Cerebellar nuclear complex (tissue), 1 donor: Measurements from ENCODE around the gene GIPC1.
"Not testable (repeated sequence)": the region's sequence is repeated elsewhere in the genome, so short reads cannot be mapped to it uniquely, and the experiment has no call there.

Source experiments
- DNase-seq, 2 experiments: peaks; one replicate each; lab custom pipeline; 2025; lab: John Stamatoyannopoulos, UW

Gene GIPC1

DNA sequence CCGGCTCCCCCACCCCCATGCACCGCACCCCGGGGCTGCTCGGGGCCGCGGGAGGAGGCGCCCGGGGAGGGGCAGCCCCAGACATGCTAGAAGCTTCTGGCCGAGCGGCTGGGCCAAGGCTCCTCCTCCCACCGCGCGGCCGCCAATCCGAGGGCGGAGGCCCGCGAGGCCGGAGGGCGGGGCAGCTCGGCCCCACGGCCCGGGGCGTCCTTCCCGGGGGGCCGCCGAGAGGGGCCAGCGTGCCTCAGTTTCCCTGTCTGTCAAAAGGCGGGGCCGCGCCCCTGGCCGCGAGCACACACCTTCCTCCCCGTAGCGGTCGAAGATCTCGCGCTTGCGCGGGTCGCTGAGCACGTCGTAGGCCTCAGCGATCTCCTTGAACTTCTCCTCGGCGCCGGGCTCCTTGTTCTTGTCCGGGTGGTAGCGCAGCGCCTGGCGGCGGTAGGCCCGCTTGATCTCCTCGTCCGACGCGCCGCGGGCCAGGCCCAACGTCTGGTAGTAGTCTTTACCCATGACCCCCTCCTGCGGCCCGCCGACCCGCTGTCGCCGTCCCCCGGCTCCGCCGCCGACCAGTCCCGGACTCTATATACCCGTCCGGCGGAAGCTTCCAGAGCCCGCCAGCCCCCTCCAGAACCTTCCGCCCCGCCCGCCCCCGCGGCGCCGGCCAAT, 22.0 kb upstream of the GIPC1 start, which contains the start of gene DNAJB1:
DNAJB1 (minus strand) TSS at position 558 of the 666 bp plus-strand sequence; CDS start at position 510, 48 bp downstream.
- DNase-seq, result peak in 1 of 2 experiments; percentile 21

DNA sequence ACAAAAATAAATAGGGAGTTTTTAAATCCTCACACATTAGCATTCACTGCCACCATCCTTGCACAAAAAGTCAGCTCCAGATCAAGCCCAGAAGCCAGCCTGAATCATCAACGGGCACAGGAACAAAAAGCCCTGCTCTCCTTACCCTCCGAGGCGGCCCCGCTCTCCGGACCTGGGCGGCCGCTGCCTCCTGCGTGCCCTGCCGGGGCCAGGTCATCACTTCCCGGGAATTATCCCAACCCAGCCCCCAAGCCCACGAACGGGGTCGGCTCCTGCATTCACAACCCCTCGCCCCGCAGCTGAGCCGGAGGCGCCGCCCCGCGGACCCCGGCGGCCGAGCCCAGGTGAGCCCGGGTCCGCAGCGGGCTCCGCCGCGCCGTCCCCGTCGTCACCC, 21.5 kb upstream of the GIPC1 start:
- DNase-seq, result no peak

DNA sequence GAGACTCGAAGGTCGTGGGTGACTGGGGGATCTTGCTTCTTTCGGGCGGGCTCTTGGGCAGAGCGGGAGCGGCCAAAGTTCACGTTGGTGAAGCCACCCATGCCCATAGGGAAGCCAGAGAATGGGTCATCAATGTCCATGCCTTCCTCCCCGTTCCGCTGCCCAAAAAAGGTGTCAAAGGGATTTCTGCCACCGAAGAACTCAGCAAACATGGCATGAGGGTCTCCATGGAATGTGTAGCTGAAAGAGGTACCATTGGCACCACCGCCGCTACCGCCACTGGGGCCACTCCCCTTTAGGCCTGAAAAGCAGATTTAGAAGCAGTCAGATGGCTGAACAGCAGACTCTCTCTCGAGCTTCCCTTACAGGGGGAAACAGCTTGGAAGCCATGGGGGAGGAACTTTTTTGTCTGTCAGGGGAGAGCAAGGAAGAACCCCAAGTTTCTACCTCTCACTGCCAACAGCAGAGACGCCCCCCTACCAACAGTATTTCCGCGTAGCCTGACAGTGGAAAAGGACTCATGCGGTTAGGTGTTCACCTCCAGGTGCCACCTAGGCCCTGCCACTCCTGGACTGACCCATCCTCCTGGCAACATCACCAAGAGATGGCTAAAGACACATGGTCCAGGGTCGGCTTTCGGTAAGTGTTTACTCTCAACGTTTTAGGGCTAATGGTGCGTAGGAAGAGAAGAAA, 21.0 kb upstream of the GIPC1 start:
- DNase-seq, result no peak

DNA sequence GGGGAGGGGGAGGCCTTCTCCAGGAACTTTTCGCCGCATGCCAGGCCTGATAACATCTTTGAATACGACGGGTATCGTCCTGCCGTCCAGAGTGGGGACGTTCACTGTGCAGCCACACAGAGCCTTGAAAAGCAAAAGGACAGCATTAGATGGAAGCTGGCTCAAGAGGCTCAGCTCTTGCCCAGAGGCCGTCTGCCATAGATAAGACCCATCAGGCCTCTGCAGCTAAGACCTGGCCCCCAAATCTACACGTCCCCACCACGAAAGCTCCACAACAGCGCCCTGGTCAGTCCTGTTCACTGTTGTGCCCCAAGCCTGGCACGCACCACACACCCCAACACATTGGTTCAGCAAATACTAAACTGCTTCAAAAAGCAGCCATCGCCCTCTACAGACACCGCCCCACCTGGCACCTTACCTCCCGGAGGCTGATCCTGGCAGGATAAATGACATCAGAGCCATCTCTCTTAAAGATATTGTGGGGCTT, 20.2 kb upstream of the GIPC1 start:
- DNase-seq, result no peak

DNA sequence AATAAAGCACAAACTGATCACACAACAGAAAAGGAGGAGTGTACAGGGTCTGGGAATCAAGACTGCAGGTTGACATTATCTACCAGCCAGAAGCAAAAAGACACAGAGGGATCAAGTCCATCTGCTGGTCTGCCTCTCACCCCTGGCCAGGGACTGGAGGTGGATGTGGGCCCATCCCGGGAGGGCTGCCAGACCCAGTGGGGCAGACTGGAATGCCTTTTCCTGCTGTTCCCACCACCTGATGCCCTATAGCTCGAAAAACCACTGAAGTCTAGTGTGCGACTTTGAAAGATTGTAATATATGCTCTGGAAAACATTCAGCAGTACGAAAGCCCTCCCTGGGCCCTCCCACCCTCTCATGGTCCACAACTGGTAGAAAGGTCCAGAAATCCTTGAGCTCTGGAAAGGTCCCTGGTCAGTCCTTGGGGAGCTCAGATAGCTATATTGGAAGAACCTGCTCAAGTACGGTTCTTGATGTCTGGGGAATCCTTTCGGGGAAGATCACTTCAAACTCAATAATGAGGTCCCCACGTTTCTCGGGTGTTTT, 19.6 kb upstream of the GIPC1 start:
- peak in 1 of 2 experiments; percentile 3 for DNase-seq

DNA sequence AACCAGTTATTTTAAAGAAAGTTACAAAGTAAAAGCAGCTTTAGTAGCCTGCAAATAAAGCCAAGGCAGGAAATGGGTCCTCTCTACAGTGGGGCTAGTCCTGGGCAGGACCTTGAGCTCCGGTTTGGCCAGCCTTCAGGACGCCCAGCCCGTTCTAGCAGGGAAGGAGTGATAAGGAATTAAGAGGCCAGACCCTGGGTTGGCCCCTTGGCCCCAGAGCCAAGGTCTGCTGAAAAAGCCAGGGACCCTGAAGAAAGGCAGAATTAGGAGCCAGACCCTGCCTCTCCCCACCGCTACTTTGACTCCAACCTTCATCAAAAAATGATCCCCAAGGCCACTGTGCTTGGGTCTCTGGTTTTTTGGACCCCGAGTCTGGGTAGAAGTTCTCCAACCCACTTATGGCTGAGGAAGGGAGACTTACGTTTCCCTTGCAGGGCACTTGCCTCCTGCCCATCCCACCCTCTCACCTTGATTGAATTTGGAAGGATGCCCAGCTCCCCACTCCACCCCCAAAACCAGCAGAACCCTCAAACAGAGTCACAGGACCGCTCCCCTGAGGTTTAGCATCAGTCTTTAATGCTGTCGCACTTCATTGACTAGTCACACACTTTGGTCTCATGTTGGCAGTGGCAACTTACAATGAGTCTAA, 18.4 kb upstream of the GIPC1 start:
- no peak for DNase-seq

DNA sequence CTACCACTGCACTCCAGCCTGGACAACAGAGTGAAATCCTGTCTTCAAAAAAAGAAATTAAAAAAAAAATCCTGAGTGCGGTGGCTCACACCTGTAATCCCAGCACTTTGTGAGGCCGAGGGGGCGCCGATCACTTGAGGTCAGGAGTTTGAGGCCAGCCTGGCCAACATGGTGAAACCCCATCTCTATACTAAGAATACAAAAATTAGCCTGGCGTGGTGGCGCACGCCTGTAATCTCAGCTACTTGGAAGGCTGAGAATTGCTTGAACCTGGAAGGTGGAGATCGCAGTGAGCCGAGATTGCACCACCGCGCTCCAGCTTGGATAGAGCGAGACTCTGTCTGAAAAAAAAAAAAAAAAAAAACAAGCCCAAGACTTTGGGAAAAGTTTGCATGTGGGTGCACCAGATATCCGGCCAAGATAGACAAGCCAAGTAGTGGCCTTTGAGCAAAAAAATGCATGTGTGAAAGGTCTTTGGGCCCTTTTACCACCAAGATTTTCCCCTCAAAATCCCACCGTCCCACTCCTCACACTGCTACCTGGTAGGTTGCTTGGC, 16.6 kb upstream of the GIPC1 start:
- no peak for DNase-seq

DNA sequence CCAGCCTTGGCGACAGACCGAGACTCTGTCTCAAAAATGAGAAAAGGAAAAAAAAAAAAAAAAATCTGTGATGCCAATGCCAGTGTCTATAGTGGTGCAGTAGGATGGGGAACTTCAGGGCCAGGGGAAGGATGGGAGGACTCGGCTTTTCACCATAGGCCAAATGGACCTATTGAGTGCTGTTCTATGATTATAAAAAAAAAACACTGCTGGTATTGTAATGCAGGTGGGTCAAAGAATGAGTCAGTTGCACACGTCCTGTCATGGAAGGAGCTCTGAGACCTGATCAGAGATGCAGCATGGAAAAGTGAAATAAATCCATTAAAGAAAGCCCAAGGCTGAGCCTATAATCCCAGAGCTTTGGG, 15.3 kb upstream of the GIPC1 start:
- no peak for DNase-seq

DNA sequence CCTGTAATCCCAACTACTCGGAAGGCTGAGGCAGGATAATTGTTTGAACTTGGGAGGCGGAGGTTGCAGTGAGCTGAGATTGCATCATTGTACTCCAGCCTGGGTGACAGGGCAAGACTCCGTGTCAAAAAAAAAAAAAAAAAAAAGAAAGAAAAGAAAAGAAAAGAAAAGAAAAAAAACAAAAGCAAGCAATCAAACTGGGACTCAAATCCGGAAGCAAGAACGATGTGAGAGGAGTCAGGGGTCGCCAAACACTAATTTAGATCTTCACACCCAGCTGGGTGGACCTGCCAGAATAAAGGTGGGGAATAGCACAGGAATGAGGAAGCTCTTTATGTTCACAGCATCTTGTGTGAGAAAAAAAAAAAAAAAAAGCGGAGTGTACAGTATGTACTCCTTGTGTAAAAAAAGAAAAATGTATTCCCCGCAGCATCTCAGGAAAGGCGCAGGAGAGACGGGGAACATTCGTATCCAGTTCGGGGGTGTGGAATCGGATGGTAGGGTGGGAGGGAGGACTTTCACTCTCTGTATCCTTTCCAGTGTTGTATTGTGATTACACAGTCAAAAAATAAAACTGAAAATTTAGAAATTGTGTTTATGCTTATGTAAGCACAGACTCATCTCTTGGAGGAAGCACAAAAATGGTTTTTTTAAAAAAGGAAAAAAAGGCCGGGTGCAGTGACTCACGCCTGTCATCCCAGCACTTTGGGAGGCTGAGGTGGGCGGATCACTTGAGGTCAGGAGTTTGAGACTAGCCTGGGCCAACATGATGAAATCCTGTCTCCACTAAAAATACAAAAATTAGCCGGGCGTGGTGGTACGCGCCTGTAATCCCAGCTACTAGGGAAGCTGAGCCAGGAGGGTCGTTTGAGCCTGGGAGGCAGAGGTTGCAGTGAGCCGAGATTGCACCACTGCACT, 14.6 kb upstream of the GIPC1 start:
- DNase-seq, result no peak

DNA sequence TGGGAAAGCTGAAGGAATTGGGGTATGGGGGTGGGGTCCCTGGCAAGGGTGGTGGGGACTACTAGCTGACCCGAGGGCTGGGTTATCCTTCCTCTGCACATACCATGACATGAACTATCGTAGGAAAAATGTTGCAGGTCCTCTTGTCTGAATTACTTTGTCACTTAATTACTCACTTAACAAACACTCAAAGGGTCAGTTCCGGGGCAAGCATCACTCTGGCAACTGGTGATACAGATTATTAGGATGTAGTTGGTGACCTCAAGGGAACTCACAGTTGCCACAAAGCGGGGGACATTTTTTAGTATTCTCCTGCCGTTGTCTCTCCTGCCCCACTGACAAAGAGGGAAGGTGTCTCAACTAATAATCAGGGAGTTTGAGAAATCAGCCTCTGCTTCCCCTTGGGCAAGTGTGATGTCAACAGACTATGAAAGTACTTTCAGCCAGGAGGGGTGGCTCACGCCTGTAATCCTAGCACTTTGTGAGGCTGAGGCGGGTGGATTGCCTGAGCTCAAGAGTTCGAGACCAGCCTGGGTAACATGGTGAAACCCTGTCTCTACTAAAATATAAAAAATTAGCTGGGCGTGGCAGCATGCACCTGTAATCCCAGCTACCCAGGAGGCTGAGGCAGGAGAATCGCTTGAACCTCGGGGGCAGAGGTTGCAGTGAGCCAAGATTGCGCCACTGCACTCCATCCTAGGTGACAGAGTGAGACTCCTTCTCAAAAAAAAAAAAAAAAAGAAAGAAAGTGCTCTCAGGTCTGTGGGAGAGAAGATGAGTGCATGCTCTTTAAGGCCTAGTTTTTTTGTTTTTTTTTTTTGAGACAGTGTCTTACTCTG, 12.0 kb upstream of the GIPC1 start:
- DNase-seq, result no peak

DNA sequence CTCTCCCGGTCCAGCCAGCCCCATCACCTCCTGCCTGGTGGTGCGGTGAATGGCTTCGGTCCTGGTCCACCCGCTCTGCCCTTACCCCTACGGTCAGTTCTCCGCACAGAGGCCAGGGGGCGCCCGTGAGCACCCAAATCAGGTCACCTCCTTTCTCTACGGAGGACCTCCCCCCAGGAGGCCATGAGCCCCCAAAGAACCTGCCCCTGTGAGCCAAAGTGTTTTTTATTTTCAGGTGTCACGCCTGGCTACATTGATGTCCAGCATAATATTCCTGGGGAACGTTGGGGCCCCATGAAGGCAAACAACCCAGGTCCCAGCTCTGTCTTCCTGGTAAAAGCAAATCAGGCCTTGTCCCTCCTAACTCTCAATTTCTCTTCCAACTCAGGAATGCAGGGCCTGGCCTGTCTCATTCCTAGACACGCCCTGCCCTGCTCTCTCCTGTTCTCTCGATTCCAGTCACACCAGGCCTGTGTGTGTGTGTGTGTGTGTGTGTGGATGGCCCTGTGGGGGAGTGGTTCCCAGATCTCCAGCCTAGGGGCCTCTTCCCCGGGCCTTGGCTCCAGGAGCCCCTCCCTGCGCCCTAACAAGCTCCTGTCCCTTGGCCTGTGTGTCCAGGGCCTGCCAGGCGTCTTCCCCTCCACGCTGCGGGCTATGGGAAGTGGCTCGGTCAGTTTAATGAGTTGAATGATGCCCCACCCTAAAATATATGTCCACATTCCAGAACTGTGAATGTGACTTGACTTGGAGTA, 9.7 kb upstream of the GIPC1 start:
- no peak for DNase-seq

DNA sequence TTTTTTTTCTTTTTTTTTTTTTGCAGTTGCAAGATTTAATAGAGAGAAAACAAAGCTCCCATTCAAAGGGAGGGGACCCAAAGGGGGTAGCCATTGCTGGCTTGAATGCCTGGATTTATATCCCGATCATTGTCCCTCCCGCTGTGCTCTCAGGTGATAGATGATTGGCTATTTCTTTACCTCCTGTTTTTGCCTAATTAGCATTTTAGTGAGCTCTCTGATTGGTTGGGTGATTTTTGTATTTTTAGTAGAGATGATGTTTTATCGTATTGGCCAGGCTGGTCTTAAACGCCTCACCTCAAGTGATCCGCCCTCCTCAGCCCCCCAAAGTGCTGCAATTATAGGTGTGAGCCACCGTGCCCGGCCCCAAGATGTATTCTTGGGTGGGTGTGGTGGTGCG, 8.6 kb upstream of the GIPC1 start:
- DNase-seq, result not testable (repeated sequence)

DNA sequence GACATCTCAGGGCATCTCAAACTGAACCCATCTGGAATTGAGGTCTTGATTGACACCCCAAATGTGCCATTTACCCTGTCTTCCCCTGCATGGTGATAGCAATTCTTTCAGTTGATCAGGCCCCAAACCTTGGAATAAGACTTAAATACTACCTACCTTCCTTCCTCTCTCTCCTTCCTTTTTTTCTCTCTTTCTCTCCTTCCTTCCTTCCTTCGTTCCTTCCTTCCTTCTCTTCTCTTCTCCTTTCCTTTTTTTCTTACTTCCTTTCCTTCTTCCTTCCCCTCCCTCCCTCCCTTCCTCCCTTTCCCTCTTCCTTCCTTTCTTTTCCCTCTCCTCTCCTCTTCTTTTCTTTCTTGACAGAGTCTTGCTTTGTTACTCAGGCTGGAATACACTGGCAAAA, 7.4 kb upstream of the GIPC1 start:
- no peak for DNase-seq

DNA sequence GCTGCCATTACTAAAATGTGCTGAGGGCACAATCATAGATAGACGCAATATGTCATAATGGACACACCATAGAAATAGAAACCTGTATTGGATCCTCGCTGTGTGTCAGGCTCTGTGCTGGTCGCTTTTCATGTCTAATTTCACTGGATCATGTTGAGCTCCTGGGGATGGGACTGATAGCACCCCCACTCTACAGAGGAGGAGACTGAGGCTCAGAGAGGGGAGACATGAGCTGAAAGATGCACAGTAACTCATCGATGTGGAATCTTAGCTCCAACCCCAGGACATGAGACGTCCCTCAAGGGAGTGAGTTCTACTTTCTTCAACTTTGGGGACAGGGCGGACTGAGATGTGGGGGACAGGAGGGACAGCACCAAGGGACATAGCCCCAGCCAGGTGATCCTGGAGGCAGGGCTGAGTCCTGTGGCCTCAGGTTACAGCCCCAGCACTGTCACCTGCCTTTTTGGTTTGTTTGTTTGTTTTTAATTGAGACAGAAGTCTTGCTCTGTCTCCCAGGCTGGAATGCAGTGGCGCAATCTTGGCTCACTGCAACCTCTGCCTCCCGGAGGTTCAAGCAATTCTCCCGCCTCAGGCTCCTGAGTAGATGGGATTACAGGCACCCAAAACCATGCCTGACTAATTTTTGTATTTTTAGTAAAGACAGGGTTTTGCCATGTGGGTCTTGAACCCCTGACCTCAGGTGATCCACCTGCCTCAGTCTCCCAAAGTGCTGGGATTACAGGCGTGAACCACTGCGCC, 6.6 kb upstream of the GIPC1 start:
- no peak for DNase-seq

DNA sequence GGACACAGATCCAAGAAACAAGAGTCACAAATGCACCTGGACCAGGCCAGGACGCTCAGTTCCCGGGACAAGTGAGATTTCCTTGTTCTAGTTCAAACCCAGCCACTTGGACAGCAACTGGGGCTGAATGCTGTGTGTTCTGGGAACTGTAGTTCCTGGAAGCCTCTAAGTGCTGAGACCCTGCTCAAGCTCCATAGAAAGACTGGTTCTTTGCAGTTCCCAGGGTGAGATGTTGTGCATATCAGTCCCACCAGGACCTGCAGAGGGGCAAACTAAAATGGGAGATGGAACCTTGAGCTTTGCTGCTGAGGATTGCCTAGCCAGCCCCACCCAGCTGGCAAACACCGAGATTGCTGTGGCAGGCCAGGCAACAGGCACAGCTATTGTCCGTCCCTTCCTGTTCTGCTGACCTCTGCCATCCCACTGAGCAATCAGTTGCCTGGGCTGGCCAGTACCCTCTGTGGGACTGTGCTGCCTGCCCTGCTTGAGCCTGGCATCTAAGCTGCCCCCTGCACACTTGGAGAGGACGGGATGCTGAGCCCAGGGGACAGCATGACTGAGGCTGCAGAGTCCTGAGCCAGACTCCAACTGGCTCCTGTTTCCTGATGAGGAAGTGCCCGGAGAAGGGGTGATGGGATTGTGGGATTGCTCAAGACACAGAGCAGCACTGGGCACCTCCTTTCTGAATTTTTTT, 1.4 kb upstream of the GIPC1 start:
- DNase-seq, result no peak

DNA sequence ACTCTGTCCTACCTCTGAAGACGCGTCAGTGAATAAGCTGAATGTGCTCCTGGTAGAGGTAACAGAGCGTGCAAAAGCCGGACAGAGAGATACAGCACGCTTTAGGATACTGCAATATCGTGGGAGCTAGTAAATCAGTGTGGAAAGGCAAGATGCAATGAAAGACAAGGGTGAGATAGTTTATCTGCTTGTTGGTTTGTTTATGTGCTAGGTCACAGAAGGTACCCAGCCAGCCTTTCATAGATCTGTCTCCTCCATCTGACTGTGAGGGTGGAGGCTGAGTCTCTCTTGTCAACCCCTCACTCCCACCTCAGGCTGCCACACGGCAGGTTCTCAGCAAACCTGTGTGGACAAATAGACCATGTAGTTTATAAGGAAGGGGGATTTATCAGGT, 904 bp upstream of the GIPC1 start:
- DNase-seq, result no peak

DNA sequence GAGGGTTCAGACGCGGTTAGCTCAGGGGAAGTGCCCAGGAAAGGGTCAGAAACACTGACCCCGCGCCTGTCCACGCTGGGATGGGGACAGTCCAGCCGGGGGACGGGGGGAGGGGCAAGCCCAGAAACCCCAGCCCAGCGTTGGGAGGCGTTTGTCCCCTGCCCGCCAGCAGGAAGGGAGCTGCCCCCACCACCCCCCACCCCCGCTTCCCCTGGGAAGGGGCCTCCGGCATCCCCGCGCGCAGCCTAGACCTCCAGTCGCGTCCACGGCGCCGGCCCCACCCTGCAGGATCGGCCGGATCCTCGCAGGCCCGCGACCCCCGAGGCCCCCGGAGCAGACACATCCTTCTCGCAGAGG, 277 bp downstream of the GIPC1 start:
- DNase-seq, result no peak

DNA sequence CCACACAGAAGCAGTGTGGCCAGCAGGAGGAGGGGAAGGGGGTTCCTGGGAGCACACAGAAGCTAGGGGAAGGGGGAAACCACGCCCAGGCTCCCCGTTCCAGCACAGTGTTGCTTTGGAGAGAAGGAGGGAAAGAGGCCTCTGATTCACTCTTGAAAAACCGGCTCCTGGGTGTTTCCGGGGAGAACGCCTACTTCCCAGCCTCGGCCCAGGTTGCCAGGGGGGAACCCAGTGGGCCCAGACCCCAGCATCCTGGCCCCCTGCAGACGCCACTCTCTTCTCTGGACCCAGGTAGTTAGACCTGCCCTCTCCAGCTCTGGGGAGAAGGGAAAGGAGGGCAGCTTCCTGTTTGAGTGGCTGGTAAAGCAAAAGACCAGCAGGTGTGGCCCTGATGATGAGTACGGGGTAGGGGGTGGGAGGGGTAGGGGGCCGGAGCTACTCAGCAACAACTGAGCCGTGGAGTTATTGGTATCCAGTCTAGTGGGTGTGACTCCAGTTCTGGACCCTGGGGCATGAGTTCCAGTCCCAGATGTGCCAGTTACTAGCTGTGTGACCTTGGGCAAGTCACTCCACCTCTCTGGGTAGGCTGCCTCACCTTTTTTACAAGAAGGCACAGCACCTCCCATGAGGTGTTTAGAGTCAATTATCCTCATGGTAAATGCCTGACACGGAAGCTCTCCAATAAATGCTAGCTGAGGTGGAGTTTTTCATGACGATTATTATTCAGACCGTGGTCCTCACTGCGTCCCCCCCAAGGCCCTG, 836 bp downstream of the GIPC1 start:
- DNase-seq, result no peak
